OCI-M1 (cell line): Measurements from ENCODE around the gene ITGAE.

Experiments used
- DNase-seq: peaks from one replicate; lab custom pipeline; 2025; lab: John Stamatoyannopoulos, UW

The ITGAE gene

GRCh38 chr17:3667366-3668278, 133.4 kb downstream of the ITGAE start:
- peak; percentile 90 for DNase-seq

GRCh38 chr17:3666516-3666915, 134.5 kb downstream of the ITGAE start:
- no peak for DNase-seq

DNA sequence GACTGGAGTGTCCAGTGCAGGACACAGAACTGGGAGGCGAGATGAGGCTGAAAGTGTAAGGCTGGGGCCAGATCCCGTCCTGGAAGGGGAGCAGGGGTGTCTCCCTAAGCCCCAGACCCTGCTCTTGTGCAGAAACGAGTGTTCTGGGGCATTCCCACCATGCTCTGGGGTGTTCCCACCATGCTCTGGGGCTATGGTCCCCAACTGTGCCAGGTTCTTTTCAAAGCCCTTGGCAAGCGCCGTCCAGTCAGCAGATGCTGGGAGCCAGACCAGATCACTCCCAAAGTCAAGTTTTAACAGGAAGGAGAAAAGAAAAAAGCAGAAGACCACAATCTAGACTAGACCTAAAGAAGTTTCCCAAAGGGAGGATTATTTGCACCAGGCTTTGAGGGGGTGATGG, 135.2 kb downstream of the ITGAE start:
- DNase-seq = no peak
